Transverse colon (tissue), 4 donors: ENCODE data around the gene CRIP1.

ENCODE experiments used
- EP300 ChIP-seq: sonication (generic); formaldehyde crosslinking; IDR thresholded peaks from one replicate; pipeline ENCODE4 v1.6.1; 2017; ENCODE audit warnings: antibody characterized with exemption, low read depth
- POLR2A ChIP-seq: fragments of 450-650 bp; IDR thresholded peaks from one replicate; pipeline ENCODE4 v1.6.1; 2016; ENCODE audit warnings: antibody characterized with exemption, mild to moderate bottlenecking, moderate library complexity
- POLR2AphosphoS5 ChIP-seq, 3 donors: sonication (generic); formaldehyde crosslinking; IDR thresholded peaks; one replicate each; pipeline ENCODE4 v1.6.1; 2016; ENCODE audit warnings: antibody characterized with exemption in 3 of 3
- TF ChIP-seq, protein P1 (sequence below), 5 experiments: fragments of 200-600 bp in 3 of 5; fragments of 450-650 bp in 2 of 5; sonication (generic) in 3 of 5; IDR thresholded peaks; 1 replicate in 2 of 5; 2 replicates in 3 of 5; pipeline ENCODE4 v1.5.1; 2016 to 2017; ENCODE audit warnings: antibody characterized with exemption in 5 of 5, inconsistent platforms in 3 of 5, mild to moderate bottlenecking in 2 of 5, moderate library complexity in 1 of 5

DNA sequence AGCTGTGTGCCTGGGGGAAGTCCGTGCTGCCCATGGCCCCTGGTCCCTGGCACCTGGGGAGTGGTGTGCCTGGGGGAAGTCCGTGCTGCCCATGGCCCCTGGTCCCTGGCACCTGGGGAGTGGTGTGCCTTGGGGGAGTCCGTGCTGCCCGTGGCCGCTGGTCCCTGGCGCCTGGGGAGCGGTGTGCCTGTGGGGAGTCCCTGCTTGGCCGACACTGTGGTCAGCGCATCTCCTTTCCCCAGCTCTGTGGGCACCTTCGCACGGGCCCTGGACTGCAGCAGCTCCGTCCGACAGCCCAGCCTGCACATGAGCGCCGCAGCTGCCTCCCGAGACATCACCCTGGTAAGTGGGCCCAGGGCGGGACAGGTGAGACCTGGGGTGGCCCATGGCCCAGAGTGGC is 26.6 kb upstream of the CRIP1 start:
- TF ChIP-seq, protein P1, sequence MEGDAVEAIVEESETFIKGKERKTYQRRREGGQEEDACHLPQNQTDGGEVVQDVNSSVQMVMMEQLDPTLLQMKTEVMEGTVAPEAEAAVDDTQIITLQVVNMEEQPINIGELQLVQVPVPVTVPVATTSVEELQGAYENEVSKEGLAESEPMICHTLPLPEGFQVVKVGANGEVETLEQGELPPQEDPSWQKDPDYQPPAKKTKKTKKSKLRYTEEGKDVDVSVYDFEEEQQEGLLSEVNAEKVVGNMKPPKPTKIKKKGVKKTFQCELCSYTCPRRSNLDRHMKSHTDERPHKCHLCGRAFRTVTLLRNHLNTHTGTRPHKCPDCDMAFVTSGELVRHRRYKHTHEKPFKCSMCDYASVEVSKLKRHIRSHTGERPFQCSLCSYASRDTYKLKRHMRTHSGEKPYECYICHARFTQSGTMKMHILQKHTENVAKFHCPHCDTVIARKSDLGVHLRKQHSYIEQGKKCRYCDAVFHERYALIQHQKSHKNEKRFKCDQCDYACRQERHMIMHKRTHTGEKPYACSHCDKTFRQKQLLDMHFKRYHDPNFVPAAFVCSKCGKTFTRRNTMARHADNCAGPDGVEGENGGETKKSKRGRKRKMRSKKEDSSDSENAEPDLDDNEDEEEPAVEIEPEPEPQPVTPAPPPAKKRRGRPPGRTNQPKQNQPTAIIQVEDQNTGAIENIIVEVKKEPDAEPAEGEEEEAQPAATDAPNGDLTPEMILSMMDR (IDR thresholded peaks at IDR 0.05): no peak
- no peak for TF ChIP-seq POLR2A
- TF ChIP-seq POLR2AphosphoS5 (IDR thresholded peaks at IDR 0.05): no peak
- TF ChIP-seq EP300: no peak
